Ureter (tissue), 1 donor: Measurements from ENCODE around the gene TLX1. TPM values are rescaled to one million over a fixed set of nuclear protein-coding genes. Genes with fewer than 3 reads are reported as not detected.
A peak's percentile ranks its signal among the peaks of the same experiment; 100 is the strongest.

ENCODE experiments used
- DNase-seq: peaks from one replicate; pipeline ENCODE4 v3.0.0-alpha.2; 2020; ENCODE audit warnings: low spot score
- total RNA-seq: library from RNA; stranded (reverse); gene quantifications from one replicate; pipeline ENCODE4 v1.2.4, GENCODE V29; 2023
- donor health status: DM: yes; HTN: yes; CAD: no.

TLX1 gene
- total RNA-seq, 1 donor from 2014 or later, result not detected

GRCh38 chr10:101152316-101152715 lies 21.2 kb downstream of the TLX1 start:
- peak; percentile 24 for DNase-seq

- peak; percentile 10 for DNase-seq
Observed at GRCh38 chr10:101154506-101154905, 23.4 kb downstream of the TLX1 start.

- peak; percentile 24 for DNase-seq
Observed at GRCh38 chr10:101155896-101156295, 24.8 kb downstream of the TLX1 start.

- peak; percentile 2 for DNase-seq
Observed at GRCh38 chr10:101157756-101158458, 26.8 kb downstream of the TLX1 start.

- DNase-seq, result peak; percentile 29
Observed at GRCh38 chr10:101158459-101159058, 27.5 kb downstream of the TLX1 start.

- DNase-seq, result peak; percentile 74
Observed at GRCh38 chr10:101161494-101162299, 30.6 kb downstream of the TLX1 start.

GRCh38 chr10:101162677-101163076 lies 31.6 kb downstream of the TLX1 start:
- DNase-seq, result no peak

- no peak for DNase-seq
Observed at GRCh38 chr10:101164020-101164419, 32.9 kb downstream of the TLX1 start.

GRCh38 chr10:101165736-101166135 lies 34.6 kb downstream of the TLX1 start:
- DNase-seq, result no peak

- DNase-seq, result no peak
Observed at GRCh38 chr10:101166430-101166829, 35.3 kb downstream of the TLX1 start.

- DNase-seq, result no peak
Observed at GRCh38 chr10:101172741-101173140, 41.6 kb downstream of the TLX1 start.

GRCh38 chr10:101174319-101174718 lies 43.2 kb downstream of the TLX1 start:
- no peak for DNase-seq

- no peak for DNase-seq
Observed at GRCh38 chr10:101176577-101176976, 45.5 kb downstream of the TLX1 start.

- no peak for DNase-seq
Observed at GRCh38 chr10:101182936-101183335, 51.8 kb downstream of the TLX1 start.

- DNase-seq, result no peak
Observed at GRCh38 chr10:101183458-101184183, 52.5 kb downstream of the TLX1 start.

Other genes with a start within 250 kb of the TLX1 start
- 40.0 TPM for gene SLF2, start 218.3 kb upstream of the TLX1 start, total RNA-seq
- 5.0 TPM for gene SEMA4G, start 161.8 kb upstream of the TLX1 start, total RNA-seq
- gene MRPL43, start 143.8 kb upstream of the TLX1 start, total RNA-seq, result 74.7 TPM
- 13.7 TPM for gene TWNK, start 143.8 kb upstream of the TLX1 start, total RNA-seq
- gene LZTS2, start 131.5 kb upstream of the TLX1 start, total RNA-seq, result 63.6 TPM
- gene PDZD7, start 100.2 kb upstream of the TLX1 start, total RNA-seq, result 0.18 TPM
- 36.8 TPM for gene SFXN3, start 100.1 kb upstream of the TLX1 start, total RNA-seq
- 3.4 TPM for gene KAZALD1, start 69.3 kb upstream of the TLX1 start, total RNA-seq
- not detected for gene LBX1, start 98.2 kb downstream of the TLX1 start, total RNA-seq
- 30.9 TPM for gene BTRC, start 222.9 kb downstream of the TLX1 start, total RNA-seq